ENCODE results near the gene DLGAP4.

DNA sequence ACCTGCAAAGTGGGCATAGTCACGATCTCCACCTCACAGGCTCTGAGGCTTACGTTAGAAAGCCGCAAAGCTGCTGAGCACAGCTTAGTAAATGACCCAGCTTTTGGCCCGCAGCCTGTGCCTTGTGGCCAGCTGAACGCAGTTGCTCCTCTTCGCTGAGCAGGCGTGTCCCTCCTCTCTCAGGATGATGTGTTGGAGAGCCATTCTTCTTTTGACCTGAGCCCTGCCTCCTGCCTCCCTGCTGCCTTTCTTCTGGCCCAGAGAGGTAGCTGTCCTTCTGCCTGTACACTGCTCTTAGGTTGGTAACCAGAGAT is 187.6 kb downstream of the DLGAP4 start:
- TF ChIP-seq EZH2phosphoT487 (IDR thresholded peaks at IDR 0.05; ENCODE audit: insufficient read depth, low read depth) (no peak), EZH2 (IDR thresholded peaks at IDR 0.05; ENCODE audit: insufficient read depth, poor library complexity, severe bottlenecking) (no peak)
